GM18873 (cell line): Measurements from ENCODE around the gene PEX16.
"Not testable (repeated sequence)": the region's sequence is repeated elsewhere in the genome, so short reads cannot be mapped to it uniquely, and the experiment has no call there.

Source experiments
- ATAC-seq: cut with Tn5 transposase; IDR thresholded peaks from one replicate; pipeline ENCODE4 v1.9.1; 2021; ENCODE audit warnings: mild to moderate bottlenecking, moderate library complexity, moderate number of reproducible peaks; ENCODE audit not compliant: unreplicated experiment, low FRiP score

PEX16 gene

DNA sequence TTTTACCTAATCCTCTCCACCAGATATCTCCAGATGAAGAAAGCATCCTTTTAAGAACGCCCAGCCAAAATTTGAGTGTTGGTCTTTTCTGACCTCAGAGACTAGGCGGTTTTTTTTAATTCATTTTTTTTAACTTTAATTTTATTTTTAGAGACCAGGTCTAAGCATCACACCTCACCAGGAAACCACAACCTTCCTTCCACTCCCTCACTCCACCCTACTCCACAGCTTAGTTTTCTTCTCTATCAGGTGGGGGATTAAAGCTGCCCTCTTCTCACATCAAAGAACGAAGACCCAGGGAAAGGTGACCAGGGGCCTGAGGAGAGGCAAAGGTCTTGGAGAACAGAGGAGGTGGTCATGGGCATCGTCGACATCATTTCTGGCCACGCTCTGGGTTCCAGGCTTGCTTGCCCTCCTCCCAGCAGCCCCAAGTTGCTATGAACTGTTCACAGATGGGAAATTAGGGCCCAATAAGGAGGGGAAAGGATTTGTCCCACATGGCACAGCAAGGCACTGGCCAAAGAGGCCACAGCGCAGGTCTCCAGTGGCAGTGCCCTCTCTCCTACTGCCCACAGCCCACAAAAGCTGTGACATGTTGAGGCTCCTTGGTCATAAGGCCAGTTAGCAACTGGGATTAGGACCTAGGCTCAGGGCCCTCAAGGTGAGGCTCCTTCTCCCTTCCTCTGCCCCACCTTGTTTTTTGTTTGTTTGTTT lies 1.4 kb upstream of the PEX16 start:
- no peak for ATAC-seq

GRCh38 chr11:45918331-45918941 lies 759 bp upstream of the PEX16 start:
- no peak for ATAC-seq

DNA sequence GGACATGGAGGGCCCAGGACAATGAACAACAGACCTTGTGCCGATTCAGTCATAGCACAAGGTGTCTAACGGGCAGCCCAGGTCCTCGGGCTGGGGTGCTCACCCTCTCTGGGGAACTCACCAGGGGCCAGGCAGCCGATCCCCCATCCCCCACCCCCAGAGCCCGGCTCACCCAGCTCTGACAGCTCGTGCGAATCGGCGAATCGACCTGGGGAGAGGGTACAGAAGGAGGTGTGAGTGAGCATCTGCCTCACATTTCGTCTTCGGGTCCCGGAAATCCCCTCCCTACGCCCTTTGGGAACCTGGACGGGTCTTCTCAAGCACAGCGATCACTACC lies 423 bp downstream of the PEX16 start:
- ATAC-seq: no peak

DNA sequence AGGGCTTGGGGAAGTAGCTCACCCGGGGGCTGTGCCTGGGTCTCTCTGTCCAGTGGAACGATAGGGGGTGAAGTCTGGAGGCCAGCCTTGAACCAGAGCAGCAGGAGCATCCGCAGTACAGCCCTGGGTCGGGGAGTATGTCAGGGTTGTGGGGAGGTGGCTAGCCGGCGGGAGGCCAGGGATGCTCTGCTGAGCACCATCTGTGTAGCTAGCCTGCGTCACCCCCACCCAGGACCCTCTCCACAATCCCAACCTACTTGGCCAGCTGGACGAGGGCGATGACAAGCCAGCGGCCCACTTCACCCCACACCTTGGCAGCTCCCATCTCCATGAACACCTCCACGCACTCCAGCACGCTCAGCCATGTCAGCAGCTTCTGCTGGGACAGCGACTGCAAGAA lies 2.2 kb downstream of the PEX16 start:
- no peak for ATAC-seq

DNA sequence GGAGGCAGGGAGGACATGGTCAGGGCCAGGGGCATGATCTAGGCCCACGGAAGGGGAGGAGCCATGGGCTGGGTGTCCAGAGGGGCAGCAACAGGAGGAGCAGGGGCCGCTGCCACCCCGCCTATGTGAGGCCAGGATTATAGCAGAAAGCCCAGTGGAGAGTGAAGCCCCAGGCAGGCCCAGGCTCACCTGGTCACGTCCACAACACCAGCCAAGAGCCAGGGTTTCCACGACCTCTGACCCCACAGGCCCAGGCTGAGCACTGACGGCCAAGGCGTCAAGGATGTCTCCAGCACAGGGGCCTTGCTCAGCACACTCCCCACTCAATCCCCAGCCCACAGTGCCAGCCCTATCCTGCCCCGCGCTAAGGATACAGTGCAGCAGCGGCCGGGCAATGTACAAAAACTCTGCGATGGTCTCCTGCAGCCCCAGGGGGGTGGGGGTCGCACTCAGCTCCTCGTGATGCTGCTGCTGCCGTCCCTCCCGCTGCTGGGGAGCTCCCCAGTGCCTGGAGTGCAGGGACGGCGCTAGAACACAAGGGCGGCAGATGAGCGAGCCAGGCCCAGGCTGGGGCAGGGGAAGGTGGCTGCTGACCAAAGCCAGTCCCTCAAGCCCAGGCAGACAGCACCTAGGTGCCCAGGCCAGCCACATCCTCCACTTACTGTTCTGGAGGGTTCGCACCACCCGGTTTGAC lies 3.6 kb downstream of the PEX16 start:
- no peak for ATAC-seq

DNA sequence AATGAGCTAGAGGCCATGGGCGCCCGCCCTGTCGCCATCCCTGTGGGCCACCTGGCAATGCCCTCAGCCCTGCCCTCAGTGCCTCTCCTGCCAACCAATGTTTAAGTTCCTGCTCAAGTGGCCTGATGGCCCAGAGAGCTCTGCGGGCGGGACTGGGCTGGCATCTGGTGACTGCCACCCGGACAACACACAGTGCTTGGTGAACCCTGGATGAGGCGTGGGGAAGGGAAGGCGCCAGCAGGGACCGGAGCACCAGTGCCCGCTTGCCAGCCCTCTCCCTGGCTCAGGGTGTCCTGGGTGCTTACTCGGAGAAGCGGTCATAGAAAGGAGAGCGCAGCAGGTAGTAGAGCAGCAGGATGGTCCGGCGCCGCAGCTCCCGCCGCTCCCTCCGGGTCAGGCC lies 4.2 kb downstream of the PEX16 start:
- ATAC-seq: no peak

GRCh38 chr11:45910623-45911022 lies 7.1 kb downstream of the PEX16 start:
- no peak for ATAC-seq

DNA sequence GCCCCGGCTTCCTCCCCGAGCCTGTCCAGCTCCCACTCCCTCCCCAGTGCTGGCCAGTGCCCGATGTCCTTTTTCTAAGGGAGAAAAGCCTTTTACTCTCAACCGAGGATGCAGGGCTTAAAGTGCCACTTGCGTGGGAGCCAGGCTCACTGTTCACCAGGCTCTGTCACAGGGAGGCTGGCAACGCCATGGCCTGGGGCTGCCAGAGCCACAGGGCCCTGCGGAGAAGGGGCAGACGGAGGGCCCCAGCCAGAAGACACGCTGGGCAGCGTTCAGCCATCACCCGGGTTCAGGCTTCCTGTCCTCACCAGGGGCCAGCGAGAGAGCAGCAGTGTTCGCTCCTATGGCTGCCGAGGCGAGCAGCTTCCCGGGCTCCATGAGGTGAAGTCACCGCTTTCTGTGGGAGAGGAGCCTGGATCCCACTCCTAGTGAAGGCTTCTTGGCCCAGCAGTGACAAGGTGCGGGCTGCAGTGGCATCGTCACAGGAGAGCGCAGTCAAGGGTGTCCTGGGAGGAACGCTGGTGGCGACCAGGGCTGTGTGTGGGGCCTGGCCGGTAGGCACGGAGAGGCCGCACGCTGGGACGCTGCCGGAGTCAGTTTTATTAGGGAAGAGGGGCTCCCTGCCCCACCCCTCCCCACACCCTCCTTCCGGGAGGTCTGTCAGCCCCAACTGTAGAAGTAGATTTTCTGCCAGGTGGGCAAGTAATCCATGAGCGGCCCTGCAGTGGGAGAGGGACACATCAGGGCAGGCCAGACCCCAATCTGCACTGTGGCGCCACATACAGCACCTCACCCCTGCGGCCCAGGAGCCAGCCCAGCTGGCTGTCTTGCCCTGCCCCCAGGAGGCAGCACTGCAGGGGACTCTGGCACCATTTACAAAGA lies 7.8 kb downstream of the PEX16 start:
- no peak for ATAC-seq

DNA sequence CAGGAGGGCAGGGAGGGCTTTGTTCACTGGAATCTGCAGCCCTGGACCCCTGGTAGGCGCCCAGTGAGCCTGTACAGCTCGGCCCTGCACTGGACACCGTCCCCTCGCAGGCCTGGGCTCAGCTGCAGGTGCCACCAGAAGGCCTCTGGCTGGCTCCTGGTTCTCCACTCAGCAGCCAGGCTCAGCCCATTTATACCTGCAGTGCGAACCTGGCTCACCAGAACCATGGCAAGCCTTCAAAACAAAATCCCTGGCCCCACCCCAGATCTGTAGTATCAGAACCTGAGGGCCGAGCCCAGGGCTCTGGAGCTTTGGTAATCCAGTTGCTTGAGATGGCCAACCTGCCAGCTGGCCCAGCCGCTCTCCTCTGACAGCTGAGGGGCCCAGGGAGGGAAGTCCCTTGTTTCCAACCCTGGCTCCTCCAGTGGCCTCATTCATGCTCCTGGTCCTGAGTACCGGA lies 9.7 kb downstream of the PEX16 start:
- ATAC-seq: no peak

DNA sequence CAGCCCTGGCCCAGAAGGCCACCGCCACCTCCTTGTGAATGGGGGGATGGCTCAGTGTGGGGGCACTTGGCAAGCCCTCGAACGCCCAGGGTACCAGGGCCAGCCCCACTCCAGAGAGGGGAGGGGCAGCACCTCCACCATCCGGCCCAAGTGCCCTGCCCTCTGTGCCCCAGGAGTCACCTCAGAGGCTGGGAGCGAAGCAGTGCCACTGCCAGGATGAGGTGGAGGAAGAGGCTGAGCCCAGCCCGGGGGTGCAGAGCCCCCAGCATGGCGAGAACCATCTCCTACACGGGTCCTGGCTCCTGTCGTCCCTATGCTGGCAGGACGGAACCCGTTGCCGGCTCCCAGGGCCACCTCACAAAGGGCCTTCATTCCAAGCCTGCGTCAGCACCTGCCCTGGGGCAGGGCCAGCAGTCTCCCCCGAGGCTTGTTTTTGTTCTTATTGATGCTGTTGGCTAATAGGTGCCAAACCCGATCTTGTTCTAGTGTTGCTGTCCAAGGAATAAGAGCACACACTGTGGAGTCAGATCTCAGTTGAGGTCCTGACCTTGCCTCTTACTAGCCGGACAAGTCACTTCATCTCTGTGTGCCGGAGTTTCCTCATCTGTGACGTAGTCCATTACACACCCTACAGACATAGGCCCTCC lies 10.6 kb downstream of the PEX16 start, which contains the start of gene FREY1:
Gene FREY1, minus strand, starts transcription at position 307 of the 647 bp plus-strand sequence. Its CDS starts 26 bp downstream, at position 281.
- no peak for ATAC-seq

DNA sequence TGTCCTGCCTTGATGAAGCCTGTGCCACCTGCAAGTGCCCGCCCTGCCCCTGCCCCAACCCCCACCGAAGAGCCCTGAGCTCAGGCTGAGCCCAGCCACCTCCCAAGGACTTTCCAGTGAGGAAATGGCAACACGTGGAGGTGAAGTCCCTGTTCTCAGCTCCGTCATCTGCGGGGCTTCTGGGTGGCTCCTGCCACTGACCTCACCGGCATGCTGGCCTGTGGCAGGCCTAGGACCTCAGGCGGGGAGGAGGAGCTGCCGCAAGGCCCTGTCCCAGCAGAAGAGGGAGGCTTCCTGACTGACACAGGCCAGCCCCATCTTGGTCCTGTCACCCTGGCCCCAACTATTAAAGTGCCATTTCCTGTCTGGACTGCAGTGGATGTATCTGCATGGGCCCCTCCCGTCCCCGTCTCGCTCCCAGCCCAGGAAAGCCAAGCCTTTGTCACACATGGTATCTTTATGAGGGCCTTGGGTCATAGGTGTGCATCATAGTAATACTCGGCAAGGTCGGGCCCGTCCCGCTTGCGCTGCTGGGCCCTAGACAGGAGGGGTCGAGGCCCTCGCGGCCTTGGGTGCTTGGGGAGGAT lies 11.5 kb downstream of the PEX16 start:
- no peak for ATAC-seq

GRCh38 chr11:45905576-45905975 lies 12.1 kb downstream of the PEX16 start:
- ATAC-seq: not testable (repeated sequence)

GRCh38 chr11:45905095-45905494 lies 12.6 kb downstream of the PEX16 start:
- ATAC-seq: no peak

- no peak for ATAC-seq
These were observed 13.3 kb downstream of the PEX16 start for GRCh38 chr11:45904309-45904915.

DNA sequence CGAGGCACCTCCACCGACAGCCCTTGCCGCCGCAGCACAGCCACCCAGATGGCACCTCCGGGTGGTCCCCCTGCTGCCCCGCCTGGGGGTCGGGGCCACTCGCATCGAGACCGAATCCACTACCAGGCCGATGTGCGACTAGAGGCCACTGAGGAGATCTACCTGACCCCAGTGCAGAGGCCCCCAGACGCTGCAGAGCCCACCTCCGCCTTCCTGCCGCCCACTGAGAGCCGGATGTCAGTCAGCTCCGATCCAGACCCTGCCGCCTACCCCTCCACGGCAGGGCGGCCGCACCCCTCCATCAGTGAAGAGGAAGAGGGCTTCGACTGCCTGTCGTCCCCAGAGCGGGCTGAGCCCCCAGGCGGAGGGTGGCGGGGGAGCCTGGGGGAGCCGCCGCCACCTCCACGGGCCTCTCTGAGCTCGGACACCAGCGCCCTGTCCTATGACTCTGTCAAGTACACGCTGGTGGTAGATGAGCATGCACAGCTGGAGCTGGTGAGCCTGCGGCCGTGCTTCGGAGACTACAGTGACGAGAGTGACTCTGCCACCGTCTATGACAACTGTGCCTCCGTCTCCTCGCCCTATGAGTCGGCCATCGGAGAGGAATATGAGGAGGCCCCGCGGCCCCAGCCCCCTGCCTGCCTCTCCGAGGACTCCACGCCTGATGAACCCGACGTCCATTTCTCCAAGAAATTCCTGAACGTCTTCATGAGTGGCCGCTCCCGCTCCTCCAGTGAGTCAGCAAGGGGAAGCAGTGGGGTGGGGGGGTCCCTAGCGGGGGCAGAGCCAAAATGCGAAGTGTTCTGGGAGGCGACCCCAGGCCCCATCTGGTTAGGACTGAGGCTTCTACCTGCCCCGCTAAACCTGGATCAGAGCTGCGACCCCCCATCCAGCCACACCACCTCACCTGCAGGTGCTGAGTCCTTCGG lies 15.0 kb downstream of the PEX16 start:
- no peak for ATAC-seq

DNA sequence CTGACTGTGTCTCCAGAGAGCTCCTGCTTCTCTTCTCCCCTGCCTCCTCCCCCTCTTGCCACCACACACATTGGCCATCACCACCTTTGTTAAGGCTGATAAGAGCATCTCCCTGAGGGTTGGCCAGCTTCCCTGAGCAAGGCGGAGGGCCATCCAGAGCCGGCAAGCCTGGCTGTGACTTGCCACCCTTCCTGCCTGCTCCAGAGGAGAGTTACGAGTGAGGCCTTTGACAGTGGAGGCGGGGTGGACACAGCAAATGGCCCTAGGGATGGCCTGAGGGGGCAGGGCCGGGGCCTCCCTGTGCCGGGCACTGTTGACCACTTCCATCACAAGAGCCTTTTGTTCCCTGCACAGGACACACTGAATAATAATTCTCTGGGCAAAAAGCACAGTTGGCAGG lies 16.1 kb downstream of the PEX16 start:
- ATAC-seq: no peak

GRCh38 chr11:45900916-45901617 lies 16.6 kb downstream of the PEX16 start:
- ATAC-seq: no peak
